NT2/D1 (cell line): ENCODE measurements around the gene ULK1.

Experiments used
- DNase-seq: peaks from one replicate; pipeline ENCODE4 v3.0.0-alpha.2; 2011; ENCODE audit warnings: low read depth, low spot score
- H3K27me3 ChIP-seq: 2 replicates; pipeline ENCODE4 v1.6.0; 2011; ENCODE audit warnings: mild to moderate bottlenecking; ENCODE audit not compliant: insufficient read length, insufficient read depth
- H3K36me3 ChIP-seq: 2 replicates; pipeline ENCODE4 v1.6.1; 2011; ENCODE audit warnings: mild to moderate bottlenecking, low read length, mixed read lengths; ENCODE audit not compliant: insufficient read depth, insufficient read length
- H3K4me1 ChIP-seq: 2 replicates; pipeline ENCODE4 v1.5.1; 2011; ENCODE audit not compliant: insufficient read depth, insufficient read length
- H3K4me3 ChIP-seq: 2 replicates; pipeline ENCODE4 v1.5.1; 2011; ENCODE audit warnings: low read depth; ENCODE audit not compliant: insufficient read length
- H3K9ac ChIP-seq: 2 replicates; pipeline ENCODE4 v1.6.0; 2011; ENCODE audit warnings: low read depth; ENCODE audit not compliant: insufficient read length
- H3K9me3 ChIP-seq: 2 replicates; pipeline ENCODE4 v1.5.1; 2011; ENCODE audit warnings: mild to moderate bottlenecking, low read length; ENCODE audit not compliant: insufficient read depth
- SUZ12 ChIP-seq: IDR thresholded peaks from 2 replicates; pipeline ENCODE4 v1.6.1; 2011; ENCODE audit not compliant: insufficient read length, insufficient read depth; ENCODE audit errors: extremely low read depth
- YY1 ChIP-seq: IDR thresholded peaks from 2 replicates; pipeline ENCODE4 v1.6.1; 2011; ENCODE audit not compliant: insufficient read length, insufficient read depth
- ZNF274 ChIP-seq: IDR thresholded peaks from 2 replicates; pipeline ENCODE4 v1.6.1; 2011; ENCODE audit warnings: mild to moderate bottlenecking, low read depth, low read length

The ULK1 gene

GRCh38 chr12:131894313-131894860 lies at the start of gene ULK1:
TSS of gene ULK1 (plus strand) at chr12:131894622. CDS start at chr12:131895002, 380 bp downstream.
- peak; percentile 80 for DNase-seq
- peaks cover 18% of the 10 kb centered on the region for H3K4me1 ChIP-seq
- H3K9ac ChIP-seq, result peak within 1 kb of the TSS; percentile 87
- H3K4me3 ChIP-seq, result peak within 1 kb of the TSS; percentile 58
- no peaks in the 10 kb centered on the region for H3K9me3 ChIP-seq
- no peak for TF ChIP-seq SUZ12
- no peak for TF ChIP-seq YY1
- TF ChIP-seq ZNF274, result no peak
- H3K36me3 ChIP-seq, result peaks cover 11% of the 10 kb centered on the region
- no peaks in the 10 kb centered on the region for H3K27me3 ChIP-seq

- Histone ChIP-seq H3K4me1 (no peaks in the 10 kb centered on the region), H3K4me3 (no peak overlapping the region), H3K9ac (no peak overlapping the region), H3K27me3 (no peaks in the 10 kb centered on the region), H3K9me3 (no peaks in the 10 kb centered on the region), H3K36me3 (peaks cover 70% of the 10 kb centered on the region)
- no peak for DNase-seq
- TF ChIP-seq YY1, result no peak
- TF ChIP-seq SUZ12, result no peak
- TF ChIP-seq ZNF274, result no peak
Observed at GRCh38 chr12:131844656-131845055, 49.8 kb upstream of the ULK1 start.

GRCh38 chr12:131845121-131845520 lies 49.3 kb upstream of the ULK1 start:
- no peak for TF ChIP-seq YY1
- no peak for TF ChIP-seq SUZ12
- no peak for TF ChIP-seq ZNF274
- Histone ChIP-seq H3K9me3 (no peaks in the 10 kb centered on the region), H3K4me1 (no peaks in the 10 kb centered on the region), H3K27me3 (no peaks in the 10 kb centered on the region), H3K36me3 (peaks cover 71% of the 10 kb centered on the region), H3K9ac (no peak overlapping the region), H3K4me3 (no peak overlapping the region)
- DNase-seq, result no peak

GRCh38 chr12:131847456-131847855 lies 47.0 kb upstream of the ULK1 start:
- Histone ChIP-seq H3K4me1 (no peaks in the 10 kb centered on the region), H3K27me3 (no peaks in the 10 kb centered on the region), H3K4me3 (no peak overlapping the region)

GRCh38 chr12:131848753-131849152 lies 45.7 kb upstream of the ULK1 start:
- Histone ChIP-seq H3K4me3 (no peak overlapping the region), H3K36me3 (peaks cover 61% of the 10 kb centered on the region), H3K27me3 (no peaks in the 10 kb centered on the region), H3K9ac (no peak overlapping the region), H3K4me1 (peaks cover 3% of the 10 kb centered on the region), H3K9me3 (no peaks in the 10 kb centered on the region)
- no peak for DNase-seq
- no peak for TF ChIP-seq SUZ12
- no peak for TF ChIP-seq YY1
- no peak for TF ChIP-seq ZNF274

More at GRCh38 chr12:131847456-131847855, 47.0 kb upstream of the ULK1 start:
- H3K9ac ChIP-seq, result no peak overlapping the region
- H3K9me3 ChIP-seq, result no peaks in the 10 kb centered on the region
- TF ChIP-seq YY1, result no peak
- TF ChIP-seq SUZ12, result no peak
- TF ChIP-seq ZNF274, result no peak
- peaks cover 66% of the 10 kb centered on the region for H3K36me3 ChIP-seq
- DNase-seq, result no peak

- H3K9me3 ChIP-seq, result no peaks in the 10 kb centered on the region
- no peaks in the 10 kb centered on the region for H3K27me3 ChIP-seq
- peaks cover 52% of the 10 kb centered on the region for H3K36me3 ChIP-seq
- H3K9ac ChIP-seq, result no peak overlapping the region
- H3K4me1 ChIP-seq, result peaks cover 3% of the 10 kb centered on the region
- no peak overlapping the region for H3K4me3 ChIP-seq
- no peak for DNase-seq
- TF ChIP-seq SUZ12 (no peak), YY1 (no peak), ZNF274 (no peak)
Observed at GRCh38 chr12:131849700-131850553, 44.5 kb upstream of the ULK1 start.

GRCh38 chr12:131850856-131851559 lies 43.4 kb upstream of the ULK1 start:
- no peak overlapping the region for H3K4me3 ChIP-seq
- H3K9ac ChIP-seq, result no peak overlapping the region
- H3K27me3 ChIP-seq, result no peaks in the 10 kb centered on the region
- no peak for TF ChIP-seq YY1
- TF ChIP-seq SUZ12, result no peak
- TF ChIP-seq ZNF274, result no peak
- no peaks in the 10 kb centered on the region for H3K9me3 ChIP-seq
- H3K4me1 ChIP-seq, result peaks cover 8% of the 10 kb centered on the region
- peaks cover 42% of the 10 kb centered on the region for H3K36me3 ChIP-seq
- DNase-seq, result no peak
